Stomach (tissue), 9 donors: ENCODE measurements around the gene SYT5. TPM values are rescaled to one million over a fixed set of nuclear protein-coding genes. Genes with fewer than 3 reads are reported as not detected.
"Not testable (repeated sequence)": the region's sequence is repeated elsewhere in the genome, so short reads cannot be mapped to it uniquely, and the experiment has no call there.

ENCODE experiments used
- DNase-seq, 2 donors: peaks; one replicate each; pipeline versions ENCODE4 v3.0.0 to v3.0.0-alpha.2; 2013 to 2019
- H3K27ac ChIP-seq, 5 donors: fragments of 200-600 bp in 4 of 5; sonication (generic) in 4 of 5; one replicate each; pipeline ENCODE4 v1.5.1; 2013 to 2019; ENCODE audit warnings: mild to moderate bottlenecking in 1 of 5, moderate library complexity in 1 of 5
- H3K27me3 ChIP-seq, 3 donors: fragments of 200-600 bp; sonication (generic); one replicate each; pipeline ENCODE4 v1.5.1; 2017 to 2019; ENCODE audit warnings: mixed run types in 1 of 3
- H3K36me3 ChIP-seq, 4 donors: fragments of 200-600 bp; sonication (generic); 1 replicate in 3 of 4; 2 replicates in 1 of 4; pipeline ENCODE4 v1.5.1; 2016 to 2019
- H3K4me1 ChIP-seq, 4 donors: fragments of 200-600 bp; sonication (generic); one replicate each; pipeline ENCODE4 v1.5.1; 2016 to 2019
- H3K4me3 ChIP-seq, 4 donors: fragments of 200-600 bp; sonication (generic) in 3 of 4; one replicate each; pipeline ENCODE4 v1.5.1; 2016 to 2019; ENCODE audit warnings: mild to moderate bottlenecking in 1 of 4
- H3K9me3 ChIP-seq, 4 donors: fragments of 200-600 bp; sonication (generic); one replicate each; pipeline ENCODE4 v1.5.1; 2016 to 2019
- CTCF ChIP-seq, 7 experiments: fragments of 450-650 bp in 4 of 7; fragments of 200-600 bp in 3 of 7; sonication (generic) in 3 of 7; IDR thresholded peaks; one replicate each; pipeline ENCODE4 v1.5.1; 2016 to 2019; ENCODE audit warnings: antibody characterized with exemption in 7 of 7, control low read depth in 2 of 7, mild to moderate bottlenecking in 1 of 7
- EP300 ChIP-seq: sonication (generic); formaldehyde crosslinking; IDR thresholded peaks from one replicate; pipeline ENCODE4 v1.6.1; 2017; ENCODE audit warnings: antibody characterized with exemption
- POLR2A ChIP-seq, 4 donors: fragments of 450-650 bp; IDR thresholded peaks; one replicate each; pipeline ENCODE4 v1.6.1; 2016; ENCODE audit warnings: antibody characterized with exemption in 4 of 4, control low read depth in 2 of 4, mild to moderate bottlenecking in 1 of 4, moderate library complexity in 1 of 4
- POLR2AphosphoS5 ChIP-seq, 3 donors: sonication (generic); formaldehyde crosslinking; IDR thresholded peaks; one replicate each; pipeline ENCODE4 v1.6.1; 2016; ENCODE audit warnings: antibody characterized with exemption in 3 of 3
- WGBS, 5 donors: extraction: QIAGEN DNeasy Blood & Tissue Kit in 3 of 5; methylation state at CpG; one replicate each; pipeline versions ENCODE4 v1.1.5 to v1.1.7; 2013 to 2018; 5-methylcytosine and 5-hydroxymethylcytosine counted together
- intact Hi-C: fragments of 100-400 bp; cut with DNase I; formaldehyde crosslinking; loops from one replicate; pipeline ENCODE4 v1.15.1; 2023; ENCODE audit warnings: low total_unique reads
- polyA plus RNA-seq, 3 donors: library from polyadenylated mRNA; stranded (reverse); fragments of 200-250 nt; gene quantifications; one replicate each; pipeline ENCODE4 v1.2.3, GENCODE V29; 2013
- total RNA-seq, 5 donors: library from RNA; depleted of rRNA; stranded (reverse); fragments of >200 nt; gene quantifications; one replicate each; pipeline versions ENCODE4 v1.1.0 to v1.2.3, GENCODE V29; 2014 to 2016
- donor health status: healthy with polysubstance abuse.
- donor health status: Bipolar disorder and iron deficiency.
- donor health status: healthy.

SYT5 gene
- total and polyA plus RNA-seq, 8 donors: 0.20 to 2.8 (median 1.8) TPM; not detected in 4

DNA sequence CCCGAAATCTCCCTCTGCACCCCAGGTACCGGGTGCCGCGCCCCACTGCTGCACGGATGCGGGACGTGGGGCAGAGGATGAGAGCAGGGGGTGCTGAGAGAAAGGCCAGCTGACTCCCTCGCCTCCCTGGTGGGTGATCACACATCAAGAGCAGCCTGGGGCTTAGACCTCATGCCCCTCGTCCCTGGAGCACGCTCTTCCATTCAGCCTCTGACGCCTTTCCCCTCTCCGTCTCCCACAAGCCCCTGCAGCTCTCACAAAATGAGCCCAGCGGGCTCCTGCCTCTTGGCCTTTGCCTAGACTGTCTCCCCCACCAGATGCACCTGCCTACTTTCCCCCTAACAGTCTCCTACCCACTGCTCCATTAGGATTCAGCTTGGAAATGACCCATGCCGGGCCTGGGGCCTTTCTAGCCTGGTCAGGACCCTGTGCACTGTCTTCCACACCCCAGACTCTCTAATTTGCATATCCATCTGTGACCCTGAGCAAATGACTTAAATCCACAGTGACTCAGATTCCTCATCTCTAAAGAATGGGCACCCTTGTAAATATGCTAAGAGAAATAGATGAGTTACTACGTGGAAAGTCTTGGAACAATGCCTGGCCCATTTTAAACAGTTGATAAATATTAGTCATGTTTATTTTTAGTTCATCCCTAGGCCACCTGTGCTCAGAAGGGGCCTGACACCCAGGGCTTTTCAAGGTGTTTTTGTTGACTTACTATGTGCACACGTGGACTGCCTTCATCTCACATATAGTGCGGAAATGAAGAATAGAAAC, 29.8 kb upstream of the SYT5 start:
- 56 to 65% (median 58%) methylated on average over 17 of the region's 17 CpGs for WGBS, 5 donors
- TF ChIP-seq CTCF (IDR thresholded peaks at IDR 0.05) (no peak), POLR2A (IDR thresholded peaks at IDR 0.05) (no peak), POLR2AphosphoS5 (IDR thresholded peaks at IDR 0.05) (peak in 2 of 3 donors; percentile 14 to 62), EP300 (no peak)
- no peaks in the 10 kb centered on the region for H3K36me3 ChIP-seq
- peak; percentile 48 to 84 for DNase-seq
- H3K27ac ChIP-seq: peak overlapping the region; percentile 80 to 90 (median 88)
- peaks cover 0 to 17% (median 0%) of the 10 kb centered on the region in 3 donors for H3K27me3 ChIP-seq
- peaks cover 6 to 33% (median 22%) of the 10 kb centered on the region in 4 donors for H3K4me1 ChIP-seq
- intact Hi-C loops: no loop called here
- H3K4me3 ChIP-seq: peak overlapping the region in 1 of 4 donors; percentile 23
- H3K9me3 ChIP-seq: peaks cover 0 to 17% (median 11%) of the 10 kb centered on the region in 4 donors

- Histone ChIP-seq H3K27me3 (peaks cover 0 to 17% (median 0%) of the 10 kb centered on the region in 3 donors), H3K36me3 (peaks cover 0 to 7% (median 5%) of the 10 kb centered on the region in 4 donors), H3K4me3 (peak within 1 kb of the TSS in 2 of 4 donors; percentile 23 to 30), H3K4me1 (peaks cover 6 to 33% (median 22%) of the 10 kb centered on the region in 4 donors), H3K27ac (peak within 1 kb of the TSS; percentile 80 to 90 (median 88)), H3K9me3 (peaks cover 0 to 17% (median 11%) of the 10 kb centered on the region in 4 donors)
- DNase-seq: peak; percentile 72 to 80
- intact Hi-C loops: no loop called here
- TF ChIP-seq POLR2A (IDR thresholded peaks at IDR 0.05): no peak
- peak in 2 of 3 donors; percentile 72 to 81 for TF ChIP-seq POLR2AphosphoS5 (IDR thresholded peaks at IDR 0.05)
- no peak for TF ChIP-seq CTCF (IDR thresholded peaks at IDR 0.05)
- TF ChIP-seq EP300: no peak
- 26 to 44% (median 37%) methylated on average over 11 to 17 of the region's 18 CpGs for WGBS, 5 donors
These were observed 29.0 kb upstream of the SYT5 start, which contains the start of gene PTPRH for GRCh38 chr19:55208880-55209692. Gene PTPRH, minus strand, starts transcription at chr19:55209501. Its CDS starts 68 bp downstream, at chr19:55209433.

GRCh38 chr19:55206664-55207500, 26.8 kb upstream of the SYT5 start:
- H3K27me3 ChIP-seq: peaks cover 0 to 19% (median 0%) of the 10 kb centered on the region in 3 donors
- 16 to 34% (median 24%) methylated on average over 19 to 29 of the region's 29 CpGs for WGBS, 5 donors
- peaks cover 0 to 21% (median 10%) of the 10 kb centered on the region in 4 donors for H3K36me3 ChIP-seq
- peaks cover 6 to 33% (median 22%) of the 10 kb centered on the region in 4 donors for H3K4me1 ChIP-seq
- intact Hi-C loops: no loop called here
- peak in 2 of 3 donors; percentile 92 to 93 for TF ChIP-seq POLR2AphosphoS5 (IDR thresholded peaks at IDR 0.05)
- TF ChIP-seq EP300: no peak
- H3K4me3 ChIP-seq: peak overlapping the region; percentile 10 to 39 (median 34)
- H3K9me3 ChIP-seq: peaks cover 0 to 1% (median 0%) of the 10 kb centered on the region in 4 donors
- H3K27ac ChIP-seq: peak overlapping the region; percentile 69 to 82 (median 81)
- peak; percentile 88 to 96 for DNase-seq

DNA sequence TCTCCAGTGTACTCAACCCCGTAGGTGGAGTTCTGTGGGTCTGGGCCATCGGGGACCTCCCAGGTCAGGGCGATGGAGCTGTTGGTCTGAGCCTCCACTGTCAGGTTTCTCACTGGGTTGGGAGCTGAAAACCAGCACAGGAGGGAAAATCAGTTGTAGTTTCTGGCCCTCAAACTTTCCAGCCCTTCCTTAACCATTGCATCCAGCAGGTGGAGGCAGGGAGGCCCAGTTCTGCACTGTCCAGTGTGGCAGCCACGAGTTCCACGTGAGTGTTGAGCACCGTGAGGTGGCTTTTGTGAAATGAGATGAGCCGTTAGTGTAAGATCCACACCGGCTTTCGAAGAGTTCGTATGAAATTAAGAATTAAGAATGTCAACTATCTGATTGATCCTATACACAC, 22.1 kb upstream of the SYT5 start:
- H3K4me1 ChIP-seq, intact Hi-C loops, DNase-seq, H3K9me3 ChIP-seq, H3K4me3 ChIP-seq, H3K27ac ChIP-seq: not testable (repeated sequence)
- Histone ChIP-seq H3K36me3 (peaks cover 0 to 63% (median 35%) of the 10 kb centered on the region in 4 donors), H3K27me3 (peaks cover 0 to 48% (median 0%) of the 10 kb centered on the region in 3 donors)
- 59 to 74% (median 69%) methylated on average over 10 of the region's 10 CpGs for WGBS, 5 donors
